Mammary epithelial cell (primary cell): ENCODE measurements around the gene TMEM91.

Experiments used
- EZH2 ChIP-seq: IDR thresholded peaks from 2 replicates; pipeline ENCODE4 v1.6.1; 2012; ENCODE audit warnings: low read length, inconsistent platforms, borderline replicate concordance
- TF ChIP-seq, protein P1 (sequence below), 2 donors: IDR thresholded peaks in 1 of 2; conservative IDR thresholded peaks in 1 of 2; 2 replicates each; pipeline ENCODE4 v1.5.1; 2011 to 2012; ENCODE audit warnings: inconsistent platforms in 2 of 2, low read length in 2 of 2, mild to moderate bottlenecking in 2 of 2, control low read depth in 1 of 2, low read depth in 1 of 2; ENCODE audit not compliant: insufficient read depth in 1 of 2; ENCODE audit errors: extremely low read depth in 1 of 2

DNA sequence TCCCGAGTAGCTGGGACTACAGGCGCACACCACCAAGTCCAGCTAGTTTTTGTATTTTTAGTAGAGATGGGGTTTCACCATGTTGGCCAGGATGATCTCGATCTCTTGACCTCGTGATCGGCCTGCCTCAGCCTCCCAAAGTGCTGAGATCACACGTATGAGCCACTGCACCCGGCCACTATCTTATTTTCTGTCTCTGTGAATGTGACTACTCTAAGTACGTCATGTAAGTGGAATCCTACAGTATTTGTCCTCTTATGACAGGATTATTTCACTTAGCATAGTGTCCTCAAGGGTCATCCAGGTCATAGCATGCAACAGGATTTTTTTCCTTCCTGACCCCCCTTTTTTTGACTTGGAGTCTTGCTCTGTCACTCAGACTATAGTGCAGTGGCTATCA lies 4.8 kb upstream of the TMEM91 start:
- TF ChIP-seq, protein P1, sequence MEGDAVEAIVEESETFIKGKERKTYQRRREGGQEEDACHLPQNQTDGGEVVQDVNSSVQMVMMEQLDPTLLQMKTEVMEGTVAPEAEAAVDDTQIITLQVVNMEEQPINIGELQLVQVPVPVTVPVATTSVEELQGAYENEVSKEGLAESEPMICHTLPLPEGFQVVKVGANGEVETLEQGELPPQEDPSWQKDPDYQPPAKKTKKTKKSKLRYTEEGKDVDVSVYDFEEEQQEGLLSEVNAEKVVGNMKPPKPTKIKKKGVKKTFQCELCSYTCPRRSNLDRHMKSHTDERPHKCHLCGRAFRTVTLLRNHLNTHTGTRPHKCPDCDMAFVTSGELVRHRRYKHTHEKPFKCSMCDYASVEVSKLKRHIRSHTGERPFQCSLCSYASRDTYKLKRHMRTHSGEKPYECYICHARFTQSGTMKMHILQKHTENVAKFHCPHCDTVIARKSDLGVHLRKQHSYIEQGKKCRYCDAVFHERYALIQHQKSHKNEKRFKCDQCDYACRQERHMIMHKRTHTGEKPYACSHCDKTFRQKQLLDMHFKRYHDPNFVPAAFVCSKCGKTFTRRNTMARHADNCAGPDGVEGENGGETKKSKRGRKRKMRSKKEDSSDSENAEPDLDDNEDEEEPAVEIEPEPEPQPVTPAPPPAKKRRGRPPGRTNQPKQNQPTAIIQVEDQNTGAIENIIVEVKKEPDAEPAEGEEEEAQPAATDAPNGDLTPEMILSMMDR (conservative IDR thresholded peaks at IDR 0.05 in 1 of 2, IDR thresholded peaks at IDR 0.05 in 1 of 2; ENCODE audit: extremely low read depth in 1 of 2, insufficient read depth in 1 of 2, low read depth in 1 of 2, low read length in 2 of 2), result no peak
- no peak for TF ChIP-seq EZH2
